Psoas muscle (tissue), 8 donors: ENCODE data around the gene CRLF1. TPM values are rescaled to one million over a fixed set of nuclear protein-coding genes. Genes with fewer than 3 reads are reported as not detected.

Experiments
- ATAC-seq, 4 donors: fragments of 200-7000 bp; cut with Tn5 transposase; one replicate each; pipeline ENCODE4 v1.9.1; 2020; ENCODE audit warnings: moderate library complexity in 3 of 4, mild to moderate bottlenecking in 2 of 4
- DNase-seq, 2 donors: peaks; one replicate each; pipeline ENCODE4 v3.0.0-alpha.2; 2020
- H3K27ac ChIP-seq: fragments of 200-600 bp; one replicate; pipeline ENCODE4 v1.8.0; 2022
- H3K27me3 ChIP-seq, 3 donors: fragments of 200-600 bp in 1 of 3; one replicate each; pipeline versions ENCODE4 v1.6.1 to v1.8.0; 2013 to 2022; ENCODE audit warnings: low read length in 2 of 3, mild to moderate bottlenecking in 2 of 3, moderate library complexity in 1 of 3; ENCODE audit not compliant: insufficient read depth in 3 of 3
- H3K36me3 ChIP-seq, 2 donors: fragments of 200-600 bp in 1 of 2; one replicate each; pipeline versions ENCODE4 v1.6.1 to v1.8.0; 2013 to 2022; ENCODE audit warnings: low read depth in 1 of 2, mild to moderate bottlenecking in 1 of 2, moderate library complexity in 1 of 2; ENCODE audit not compliant: insufficient read depth in 1 of 2
- H3K4me1 ChIP-seq: fragments of 200-600 bp; one replicate; pipeline ENCODE4 v1.8.0; 2022
- H3K4me3 ChIP-seq: fragments of 200-600 bp; one replicate; pipeline ENCODE4 v1.8.0; 2022; ENCODE audit warnings: mild to moderate bottlenecking
- H3K9me3 ChIP-seq: fragments of 200-600 bp; one replicate; pipeline ENCODE4 v1.8.0; 2022
- WGBS, 3 donors: extraction: QIAGEN DNeasy Blood & Tissue Kit; methylation state at CpG; one replicate each; pipeline versions ENCODE4 v1.1.6 to v1.1.7; 2013; 5-methylcytosine and 5-hydroxymethylcytosine counted together
- intact Hi-C, 2 donors: fragments of 100-400 bp; cut with DNase I; formaldehyde crosslinking; loops; one replicate each; pipeline versions ENCODE4 v1.11.0 to v1.14.2; 2022
- polyA plus RNA-seq, 3 donors: library from polyadenylated mRNA; stranded (reverse); fragments of 200-250 nt; gene quantifications; one replicate each; pipeline ENCODE4 v1.2.3, GENCODE V29; 2013
- total RNA-seq, 4 donors: library from RNA; stranded (reverse); fragmentation: NEBNext Ultra II Directional in 2 of 4; extraction: Animal tissue kit (Norgen Biotek cat#: 25700) in 2 of 4; gene quantifications; one replicate each; pipeline versions ENCODE4 v1.2.1 to v1.2.4, GENCODE V29; 2021 to 2023
- TF ChIP-seq, protein P1 (sequence below): fragments of 200-600 bp; IDR thresholded peaks from one replicate; pipeline ENCODE4 v1.8.0; 2022; ENCODE audit warnings: antibody characterized with exemption
- donor health status: healthy with polysubstance abuse.
- donor health status: DM: no; HTN: no; CAD: no; lungs with moderate emphysema.
- donor health status: Bipolar disorder and iron deficiency.
- donor health status: healthy.
- donor health status: DM: yes; HTN: yes; CAD: no.
- donor health status: DM: no; HTN: no; CAD: no.
- donor health status: DM: no; HTN: no; CAD: no.
- donor health status: DM: yes; HTN: yes; CAD: no.

Gene CRLF1
- total and polyA plus RNA-seq, 7 donors: 8.3 to 28.4 (median 15.6) TPM

DNA sequence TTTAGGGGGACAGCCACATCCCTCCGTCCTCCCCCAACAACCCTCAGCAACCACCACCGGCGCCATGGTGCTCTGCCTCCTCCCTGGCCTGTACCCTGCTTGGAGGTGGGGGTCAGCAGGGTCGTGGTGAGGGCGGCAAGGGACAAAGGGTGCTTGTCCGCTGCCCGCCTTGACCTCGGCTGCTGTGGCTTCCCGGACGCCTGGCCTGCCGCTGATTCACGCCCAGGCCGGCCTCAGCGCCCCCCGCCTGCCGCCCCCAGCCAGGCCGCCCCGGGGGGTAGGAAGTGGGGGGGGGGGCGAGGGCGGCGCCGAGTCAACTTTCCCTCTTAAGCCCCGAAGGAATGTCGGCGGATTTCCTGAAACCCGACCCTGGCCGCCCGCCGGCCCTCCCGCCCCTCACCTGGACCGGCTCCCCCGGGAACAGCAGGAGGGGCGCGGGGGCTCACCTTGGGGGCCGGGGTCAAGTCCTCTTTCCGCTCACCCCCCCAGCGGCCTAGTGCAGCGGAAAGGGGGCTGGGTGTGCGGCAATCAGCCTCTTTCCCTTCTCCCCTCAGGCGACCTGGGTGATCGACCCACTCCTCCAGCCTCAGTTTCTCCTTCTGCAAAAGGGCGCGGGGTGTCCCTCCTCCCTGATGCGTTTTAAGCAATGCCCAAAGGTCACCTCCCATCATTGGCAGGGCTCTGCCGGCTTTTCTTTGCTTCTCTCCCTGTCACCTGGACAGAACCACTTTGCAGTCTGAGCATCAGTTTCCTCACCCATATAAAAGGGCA lies 4.1 kb upstream of the CRLF1 start:
- H3K9me3 ChIP-seq: no peaks in the 10 kb centered on the region
- H3K27ac ChIP-seq: no peak overlapping the region
- H3K4me1 ChIP-seq: peaks cover 21% of the 10 kb centered on the region
- no peak for ATAC-seq
- H3K4me3 ChIP-seq: no peak overlapping the region
- no peak for DNase-seq
- 17 to 21% (median 18%) methylated on average over 23 to 45 of the region's 45 CpGs for WGBS, 3 donors
- H3K27me3 ChIP-seq: peaks cover 0 to 87% (median 47%) of the 10 kb centered on the region in 3 donors
- no peaks in the 10 kb centered on the region for H3K36me3 ChIP-seq
- TF ChIP-seq, protein P1, sequence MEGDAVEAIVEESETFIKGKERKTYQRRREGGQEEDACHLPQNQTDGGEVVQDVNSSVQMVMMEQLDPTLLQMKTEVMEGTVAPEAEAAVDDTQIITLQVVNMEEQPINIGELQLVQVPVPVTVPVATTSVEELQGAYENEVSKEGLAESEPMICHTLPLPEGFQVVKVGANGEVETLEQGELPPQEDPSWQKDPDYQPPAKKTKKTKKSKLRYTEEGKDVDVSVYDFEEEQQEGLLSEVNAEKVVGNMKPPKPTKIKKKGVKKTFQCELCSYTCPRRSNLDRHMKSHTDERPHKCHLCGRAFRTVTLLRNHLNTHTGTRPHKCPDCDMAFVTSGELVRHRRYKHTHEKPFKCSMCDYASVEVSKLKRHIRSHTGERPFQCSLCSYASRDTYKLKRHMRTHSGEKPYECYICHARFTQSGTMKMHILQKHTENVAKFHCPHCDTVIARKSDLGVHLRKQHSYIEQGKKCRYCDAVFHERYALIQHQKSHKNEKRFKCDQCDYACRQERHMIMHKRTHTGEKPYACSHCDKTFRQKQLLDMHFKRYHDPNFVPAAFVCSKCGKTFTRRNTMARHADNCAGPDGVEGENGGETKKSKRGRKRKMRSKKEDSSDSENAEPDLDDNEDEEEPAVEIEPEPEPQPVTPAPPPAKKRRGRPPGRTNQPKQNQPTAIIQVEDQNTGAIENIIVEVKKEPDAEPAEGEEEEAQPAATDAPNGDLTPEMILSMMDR: no peak
- intact Hi-C loops: no loop called here

DNA sequence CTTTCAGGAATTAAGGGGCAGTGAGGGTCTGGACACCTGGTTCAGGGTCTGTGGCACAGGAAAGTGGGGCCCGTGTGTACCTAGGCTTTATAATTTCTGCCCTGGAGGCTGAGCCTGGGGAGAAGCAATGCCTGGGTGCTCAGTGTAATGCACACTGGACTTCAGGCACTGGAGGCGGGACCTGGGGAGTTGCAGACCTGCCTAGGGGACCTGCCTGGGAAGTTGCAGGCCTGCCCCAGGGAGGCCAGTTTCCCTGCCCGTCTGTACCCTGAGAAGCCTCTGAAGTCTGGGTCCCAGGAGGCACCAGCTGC lies 3.6 kb upstream of the CRLF1 start:
- no peak overlapping the region for H3K27ac ChIP-seq
- TF ChIP-seq, protein P1: no peak
- peaks cover 21% of the 10 kb centered on the region for H3K4me1 ChIP-seq

GRCh38 chr19:18609717-18610051 lies 3.1 kb upstream of the CRLF1 start:
- intact Hi-C loops: no loop called here
- Histone ChIP-seq H3K4me3 (no peak overlapping the region), H3K9me3 (no peaks in the 10 kb centered on the region), H3K4me1 (peaks cover 21% of the 10 kb centered on the region), H3K27ac (no peak overlapping the region), H3K36me3 (no peaks in the 10 kb centered on the region), H3K27me3 (peaks cover 0 to 92% (median 50%) of the 10 kb centered on the region in 3 donors)
- ATAC-seq (no peak), DNase-seq (no peak)
- TF ChIP-seq, protein P1: no peak
- 38 to 56% (median 49%) methylated on average over 2 of the region's 2 CpGs for WGBS, 3 donors

More for the DNA sequence above, 3.6 kb upstream of the CRLF1 start:
- peaks cover 0 to 90% (median 50%) of the 10 kb centered on the region in 3 donors for H3K27me3 ChIP-seq
- no peak overlapping the region for H3K4me3 ChIP-seq
- H3K9me3 ChIP-seq: no peaks in the 10 kb centered on the region
- ATAC-seq (no peak), DNase-seq (no peak)
- WGBS, 3 donors: 49 to 65% (median 53%) methylated on average over 3 of the region's 3 CpGs
- H3K36me3 ChIP-seq: no peaks in the 10 kb centered on the region
- intact Hi-C loops: no loop called here

- H3K36me3 ChIP-seq: no peaks in the 10 kb centered on the region
- ATAC-seq (no peak), DNase-seq (no peak)
- no peak overlapping the region for H3K4me3 ChIP-seq
- H3K4me1 ChIP-seq: peaks cover 21% of the 10 kb centered on the region
- intact Hi-C loops: no loop called here
- TF ChIP-seq, protein P1: no peak
- WGBS, 3 donors: 68 to 81% (median 76%) methylated on average over 9 of the region's 9 CpGs
- H3K27ac ChIP-seq: no peak overlapping the region
- no peaks in the 10 kb centered on the region for H3K9me3 ChIP-seq
- peaks cover 0 to 92% (median 50%) of the 10 kb centered on the region in 3 donors for H3K27me3 ChIP-seq
Observed at GRCh38 chr19:18608805-18609716, 2.5 kb upstream of the CRLF1 start.
